HG02981 (cell line): ENCODE results near the gene COCH.
"Not testable (repeated sequence)": the region's sequence is repeated elsewhere in the genome, so short reads cannot be mapped to it uniquely, and the experiment has no call there.

ENCODE experiments used
- ATAC-seq: cut with Tn5 transposase; IDR thresholded peaks from one replicate; pipeline ENCODE4 v1.9.1; 2021; ENCODE audit warnings: mild to moderate bottlenecking, moderate library complexity; ENCODE audit not compliant: unreplicated experiment

Gene COCH

DNA sequence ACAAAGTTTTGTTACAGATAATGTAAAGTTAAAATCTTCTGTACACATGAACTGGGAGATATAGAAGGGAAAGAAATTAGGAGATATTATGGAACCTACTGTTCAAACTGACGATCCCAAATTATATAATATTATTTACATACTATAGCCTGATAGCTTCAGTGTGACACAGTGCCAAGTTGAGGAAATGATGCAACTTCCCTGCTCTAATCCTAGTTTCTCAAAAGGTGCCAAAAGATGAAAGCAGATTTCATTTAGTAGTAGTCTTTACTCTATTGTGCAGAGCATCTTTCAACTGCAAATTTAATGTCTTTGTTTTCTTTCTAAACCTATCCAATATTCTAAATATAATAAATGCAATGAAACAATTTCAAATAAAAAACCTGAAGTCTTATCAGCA lies 46.9 kb downstream of the COCH start:
- no peak for ATAC-seq

DNA sequence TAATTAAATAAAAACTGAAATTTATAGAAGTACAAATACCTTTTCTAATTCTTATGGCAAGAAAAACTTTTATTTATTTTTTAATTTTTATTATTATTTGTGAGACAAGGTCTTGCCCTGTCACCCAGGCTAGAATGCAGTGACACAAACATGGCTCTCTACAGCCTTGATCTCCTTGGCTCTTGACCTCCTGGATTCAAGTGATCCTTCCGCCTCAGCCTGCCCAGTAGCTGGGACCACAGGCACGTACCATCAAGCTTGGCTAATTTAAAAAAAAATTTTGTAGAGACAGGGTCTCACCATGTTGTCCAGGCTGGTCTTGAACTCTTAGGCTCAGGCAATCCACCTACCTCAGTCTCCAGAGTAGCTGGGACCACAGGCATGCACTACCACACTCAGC lies 47.4 kb downstream of the COCH start:
- no peak for ATAC-seq

- no peak for ATAC-seq
Measured at GRCh38 chr14:30925254-30925653, 50.9 kb downstream of the COCH start.

DNA sequence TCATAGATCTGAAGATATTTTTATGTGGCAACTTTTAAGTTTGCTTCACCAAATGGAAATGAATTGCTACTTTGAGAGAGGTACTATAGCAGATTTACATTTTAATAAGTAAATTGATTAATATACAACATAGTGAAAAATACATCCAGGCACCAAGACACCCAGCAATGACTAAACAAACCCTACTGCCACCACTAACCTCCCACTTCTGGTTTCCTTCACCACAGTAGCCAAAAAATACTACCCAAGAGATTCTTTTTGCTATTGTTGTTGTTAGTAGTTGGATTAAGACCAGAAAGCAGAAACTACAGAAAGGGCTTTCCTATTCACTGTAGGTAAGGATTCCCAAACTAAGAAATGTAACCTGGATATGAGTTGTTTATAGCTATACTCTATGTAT lies 54.1 kb downstream of the COCH start:
- no peak for ATAC-seq

DNA sequence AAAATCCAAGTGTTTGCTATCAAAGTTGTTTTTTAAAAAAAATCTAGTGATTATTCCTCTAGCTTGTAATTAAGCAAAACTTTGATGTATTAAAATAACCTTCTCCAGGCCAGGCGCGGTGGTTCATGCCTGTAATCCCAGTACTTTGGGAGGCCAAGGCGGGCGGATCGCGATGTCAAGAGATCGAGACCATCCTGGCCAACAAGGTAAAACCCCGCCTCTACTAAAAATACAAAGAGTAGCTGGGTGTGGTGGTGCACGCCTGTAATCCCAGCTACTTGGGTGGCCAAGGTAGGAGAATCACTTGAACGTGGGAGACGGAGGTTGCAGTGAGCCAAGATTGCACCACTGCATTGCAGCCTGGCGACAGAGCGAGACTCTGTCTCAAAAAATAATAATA lies 59.6 kb downstream of the COCH start:
- not testable (repeated sequence) for ATAC-seq

DNA sequence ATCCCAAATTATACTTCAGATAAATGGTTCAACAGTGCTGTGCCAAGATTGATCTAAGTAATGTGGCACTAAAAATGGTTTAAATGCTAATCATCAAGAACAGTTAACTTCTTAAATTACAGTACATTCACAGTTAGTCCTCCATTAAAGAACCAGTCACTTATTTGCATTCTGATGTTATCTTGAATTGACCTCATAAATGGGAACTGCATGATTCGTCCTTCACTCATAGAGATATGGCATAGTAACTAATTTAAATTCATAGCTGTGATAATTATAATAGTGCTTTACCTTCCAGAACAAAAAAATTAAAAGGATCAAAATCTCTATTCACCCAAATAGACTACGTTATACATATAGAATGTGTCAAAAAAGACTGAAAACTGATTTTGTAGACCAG lies 61.1 kb downstream of the COCH start:
- no peak for ATAC-seq

DNA sequence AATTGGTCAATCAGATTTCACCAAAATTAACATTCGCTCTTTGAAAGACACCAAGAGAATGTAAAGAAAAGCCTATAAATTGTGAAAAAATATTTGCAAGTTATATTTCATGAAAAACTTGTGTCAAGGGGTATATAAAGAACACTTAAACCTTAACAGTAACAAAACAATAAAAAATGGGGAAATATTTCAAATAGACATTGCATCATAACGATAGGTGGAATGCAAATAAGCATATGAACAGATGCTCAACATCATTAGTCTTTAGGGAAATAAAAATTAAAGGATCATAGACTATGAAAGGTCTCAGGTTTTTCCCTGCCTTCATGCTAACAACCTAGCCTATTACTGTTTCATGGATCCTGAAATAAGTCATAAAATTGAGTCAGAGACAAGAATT lies 64.3 kb downstream of the COCH start:
- no peak for ATAC-seq
